GM19468 (cell line): ENCODE measurements around the gene ELAVL4.

ENCODE experiments used
- ATAC-seq: cut with Tn5 transposase; IDR thresholded peaks from one replicate; pipeline ENCODE4 v1.9.1; 2021; ENCODE audit warnings: mild to moderate bottlenecking, moderate library complexity, moderate number of reproducible peaks; ENCODE audit not compliant: unreplicated experiment; ENCODE audit errors: extremely low read depth

Gene ELAVL4

GRCh38 chr1:50175719-50176639 is 67.3 kb downstream of the ELAVL4 start:
- no peak for ATAC-seq

- no peak for ATAC-seq
Measured at GRCh38 chr1:50177994-50178393, 69.3 kb downstream of the ELAVL4 start.

- no peak for ATAC-seq
Measured at GRCh38 chr1:50179639-50180038, 70.9 kb downstream of the ELAVL4 start.

- ATAC-seq = no peak
Measured at GRCh38 chr1:50180367-50180766, 71.6 kb downstream of the ELAVL4 start.

- no peak for ATAC-seq
Measured at GRCh38 chr1:50181027-50181663, 72.4 kb downstream of the ELAVL4 start.

GRCh38 chr1:50183378-50184133 is 74.8 kb downstream of the ELAVL4 start:
- ATAC-seq = no peak

- ATAC-seq = no peak
Measured at GRCh38 chr1:50189369-50189768, 80.6 kb downstream of the ELAVL4 start.

GRCh38 chr1:50193002-50193401 is 84.3 kb downstream of the ELAVL4 start:
- no peak for ATAC-seq

- no peak for ATAC-seq
Measured at GRCh38 chr1:50195205-50195604, 86.5 kb downstream of the ELAVL4 start.

- no peak for ATAC-seq
Measured at GRCh38 chr1:50196081-50196480, 87.4 kb downstream of the ELAVL4 start.

GRCh38 chr1:50197216-50197615 is 88.5 kb downstream of the ELAVL4 start:
- no peak for ATAC-seq

- no peak for ATAC-seq
Measured at GRCh38 chr1:50208315-50208714, 99.6 kb downstream of the ELAVL4 start.

GRCh38 chr1:50208756-50209155 is 100.0 kb downstream of the ELAVL4 start:
- no peak for ATAC-seq

- ATAC-seq = no peak
Measured at GRCh38 chr1:50209749-50210148, 101.0 kb downstream of the ELAVL4 start.

- no peak for ATAC-seq
Measured at GRCh38 chr1:50213505-50213904, 104.8 kb downstream of the ELAVL4 start.

- ATAC-seq = no peak
Measured at GRCh38 chr1:50214717-50215116, 106.0 kb downstream of the ELAVL4 start.

- no peak for ATAC-seq
Measured at GRCh38 chr1:50218344-50219120, 109.8 kb downstream of the ELAVL4 start.

- ATAC-seq = no peak
Measured at GRCh38 chr1:50228871-50229384, 120.2 kb downstream of the ELAVL4 start.

GRCh38 chr1:50231209-50231608 is 122.5 kb downstream of the ELAVL4 start:
- no peak for ATAC-seq

GRCh38 chr1:50232336-50232735 is 123.6 kb downstream of the ELAVL4 start:
- no peak for ATAC-seq
